Effector memory CD8-positive, alpha-beta T cell (primary cell): ENCODE measurements around the gene DNMT3A.
A peak's percentile ranks its signal among the peaks of the same experiment; 100 is the strongest.

Experiments
- ATAC-seq: fragments of 150-1000 bp; cut with Tn5 transposase; replicated peaks from 2 replicates; pipeline ENCODE4 v1.10.0; 2021; ENCODE audit warnings: mild to moderate bottlenecking, moderate library complexity
- DNase-seq, 3 experiments: peaks; one replicate each; pipeline ENCODE4 v3.0.0; 2021
- H3K27ac Mint-ChIP-seq, 2 donors: one replicate each; pipeline ENCODE4 v1.8.0; 2022; ENCODE audit warnings: mild to moderate bottlenecking in 2 of 2, mixed read lengths in 2 of 2, moderate library complexity in 2 of 2
- H3K27me3 Mint-ChIP-seq, 2 donors: one replicate each; pipeline ENCODE4 v1.8.0; 2022; ENCODE audit warnings: mixed read lengths in 2 of 2
- H3K36me3 Mint-ChIP-seq: one replicate; pipeline ENCODE4 v1.8.0; 2022; ENCODE audit warnings: mild to moderate bottlenecking, moderate library complexity, mixed read lengths; ENCODE audit not compliant: insufficient read depth
- H3K4me1 Mint-ChIP-seq, 2 donors: one replicate each; pipeline ENCODE4 v1.8.0; 2022; ENCODE audit warnings: low read depth in 2 of 2, mixed read lengths in 2 of 2
- H3K4me3 Mint-ChIP-seq, 2 donors: one replicate each; pipeline ENCODE4 v1.8.0; 2022; ENCODE audit warnings: mild to moderate bottlenecking in 2 of 2, mixed read lengths in 2 of 2, moderate library complexity in 2 of 2
- H3K9me3 Mint-ChIP-seq, 2 donors: one replicate each; pipeline ENCODE4 v1.8.0; 2022; ENCODE audit warnings: mixed read lengths in 2 of 2

The DNMT3A gene

DNA sequence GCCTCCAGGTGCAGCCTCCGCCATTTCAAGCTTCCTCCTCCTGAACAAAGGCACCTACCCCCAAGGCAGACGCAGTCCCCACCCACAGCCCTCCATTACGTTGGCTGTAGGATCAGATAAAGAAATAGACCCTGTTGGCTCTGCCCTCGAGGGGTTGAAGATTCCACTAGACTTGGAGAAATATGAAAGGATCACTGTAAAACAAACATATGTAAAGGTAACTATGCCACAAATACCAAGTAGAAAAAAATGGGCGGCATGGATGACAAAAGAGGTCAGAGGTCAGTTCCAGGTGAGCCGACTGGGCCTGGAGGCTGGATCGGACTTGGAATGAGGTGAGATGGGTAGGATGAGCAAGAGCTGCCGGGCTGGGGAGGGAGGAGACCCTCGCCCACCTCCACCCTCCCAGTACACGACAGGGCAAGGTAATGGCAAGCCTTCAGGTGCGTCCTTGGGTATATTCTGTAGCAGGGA is 88.5 kb downstream of the DNMT3A start:
- Mint-ChIP-seq H3K27ac (peak overlapping the region in 1 of 2 donors; percentile 3), H3K9me3 (no peaks in the 10 kb centered on the region), H3K4me1 (peaks cover 22 to 23% of the 10 kb centered on the region in 2 donors), H3K4me3 (peak overlapping the region; percentile 64 to 68), H3K36me3 (peaks cover 4% of the 10 kb centered on the region), H3K27me3 (no peaks in the 10 kb centered on the region)
- DNase-seq (no peak), ATAC-seq (no peak)

DNA sequence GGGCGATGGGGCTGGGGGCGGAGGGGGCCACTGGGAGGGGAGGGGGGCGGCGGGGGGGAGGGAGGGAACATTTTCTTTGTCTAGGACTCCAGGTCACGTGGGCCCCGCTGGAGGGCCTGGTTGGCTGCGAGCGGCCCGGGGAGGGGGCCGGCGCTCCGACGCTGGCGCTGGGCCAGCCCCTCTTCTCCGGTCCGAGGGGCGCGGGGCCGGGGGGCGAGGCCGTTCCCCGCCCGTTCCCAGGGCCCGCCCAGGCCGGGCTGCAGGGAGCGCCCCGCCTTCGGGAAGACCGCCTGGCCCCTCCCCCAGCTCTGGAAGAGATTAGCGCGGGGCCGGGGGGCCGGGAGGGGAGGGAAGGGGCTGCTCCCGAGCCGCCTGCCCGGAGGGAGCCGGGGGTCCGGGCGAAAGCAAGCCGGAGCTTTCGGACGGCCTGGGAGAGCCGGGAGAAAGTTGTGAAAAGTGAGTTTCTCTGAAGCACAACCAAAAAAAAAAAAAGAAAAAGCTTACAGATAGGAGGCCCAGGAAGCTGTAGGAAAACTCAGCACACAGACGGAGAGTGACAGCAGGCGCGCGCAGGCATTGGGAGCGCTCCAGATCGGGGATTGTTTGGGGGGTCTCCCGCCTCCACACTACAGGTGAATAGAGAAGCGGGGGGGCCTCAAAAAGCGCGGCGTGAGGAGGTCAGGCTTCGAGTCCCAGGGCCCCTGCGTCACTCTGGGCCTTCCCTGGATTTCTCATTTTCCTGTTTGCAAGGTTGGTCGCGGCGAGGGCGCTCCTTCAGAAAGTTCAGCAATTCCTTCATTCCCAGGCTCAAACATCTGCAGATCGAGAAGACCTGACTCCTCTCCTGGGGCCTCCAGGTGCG is 89.2 kb downstream of the DNMT3A start:
- Mint-ChIP-seq H3K4me1 (peaks cover 21 to 23% of the 10 kb centered on the region in 2 donors), H3K4me3 (peak overlapping the region; percentile 68 to 76), H3K27me3 (no peaks in the 10 kb centered on the region), H3K36me3 (peaks cover 5% of the 10 kb centered on the region), H3K9me3 (no peaks in the 10 kb centered on the region), H3K27ac (peak overlapping the region; percentile 46 to 66)
- DNase-seq, result peak in 1 of 3 experiments; percentile 23
- peak; percentile 55 for ATAC-seq

DNA sequence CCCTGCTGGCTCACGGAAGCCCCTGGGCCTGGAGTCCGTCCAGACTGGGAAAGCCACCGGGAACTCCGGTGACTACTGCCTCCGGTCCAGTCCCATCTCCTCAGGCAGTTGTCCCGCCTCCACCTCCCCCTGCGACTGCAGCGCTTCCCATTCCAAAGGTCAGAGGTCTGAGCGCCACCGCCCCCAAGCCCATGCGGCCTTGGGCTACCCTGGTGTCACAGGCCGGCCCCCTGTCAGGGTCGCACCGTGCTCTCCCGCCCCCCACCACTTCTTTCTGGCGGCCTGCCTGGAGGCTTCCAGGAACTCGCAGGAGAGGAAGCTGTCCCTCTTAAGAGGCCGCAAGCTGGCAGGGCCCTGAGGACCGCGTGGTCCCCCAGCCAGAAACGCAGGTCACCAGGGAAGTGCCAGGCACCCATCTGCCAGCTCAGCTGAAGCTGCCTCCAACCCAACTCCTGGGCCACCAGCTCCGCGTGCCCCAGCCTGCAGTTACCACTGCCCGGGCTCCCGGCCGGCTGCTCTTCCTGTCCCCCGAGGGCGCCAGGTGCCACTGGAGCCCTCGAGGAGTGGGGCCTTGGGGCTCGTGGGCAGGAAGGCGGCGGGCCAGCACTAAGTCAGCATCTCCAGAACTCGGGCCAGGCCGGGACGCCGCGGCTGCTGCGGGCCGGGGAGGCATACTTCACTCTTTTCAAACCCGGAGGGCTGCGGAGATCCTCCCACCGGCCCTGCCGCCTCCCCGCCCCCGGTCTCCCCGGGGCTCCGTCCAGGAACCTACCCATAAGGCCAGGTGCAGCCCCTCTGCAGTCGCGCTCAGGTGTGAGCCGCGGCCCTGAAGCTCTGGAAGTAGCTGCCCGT is 90.1 kb downstream of the DNMT3A start:
- Mint-ChIP-seq H3K4me1 (peaks cover 21 to 23% of the 10 kb centered on the region in 2 donors), H3K27ac (peak overlapping the region; percentile 46 to 66), H3K27me3 (no peaks in the 10 kb centered on the region), H3K9me3 (no peaks in the 10 kb centered on the region), H3K4me3 (peak overlapping the region; percentile 68 to 76), H3K36me3 (peaks cover 5% of the 10 kb centered on the region)
- DNase-seq, result peak; percentile 20 to 35 (median 23)
- ATAC-seq, result peak; percentile 70

DNA sequence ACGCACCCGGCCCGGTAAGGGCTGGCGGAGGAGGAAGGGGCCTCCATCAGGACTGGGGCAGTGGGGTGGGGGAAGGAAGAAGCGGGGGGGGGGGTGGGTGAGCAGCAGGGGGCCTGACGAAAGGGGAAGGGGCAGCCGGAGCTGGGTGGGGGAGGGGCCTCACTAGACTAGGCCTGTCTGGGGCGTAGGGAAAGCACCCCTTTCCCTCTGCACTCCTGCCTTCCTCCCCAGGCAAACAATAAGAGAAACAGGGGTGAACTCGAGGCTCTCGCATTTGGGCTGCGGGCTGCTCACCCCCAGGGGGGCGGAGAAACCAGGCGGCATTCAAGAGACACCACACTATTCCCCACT is 90.7 kb downstream of the DNMT3A start:
- peaks cover 18 to 23% of the 10 kb centered on the region in 2 donors for H3K4me1 Mint-ChIP-seq
- no peaks in the 10 kb centered on the region for H3K27me3 Mint-ChIP-seq
- H3K27ac Mint-ChIP-seq, result peak overlapping the region in 1 of 2 donors; percentile 66
- peak overlapping the region; percentile 68 to 76 for H3K4me3 Mint-ChIP-seq
- DNase-seq, result no peak
- no peaks in the 10 kb centered on the region for H3K9me3 Mint-ChIP-seq
- peaks cover 8% of the 10 kb centered on the region for H3K36me3 Mint-ChIP-seq
- ATAC-seq, result peak; percentile 11

DNA sequence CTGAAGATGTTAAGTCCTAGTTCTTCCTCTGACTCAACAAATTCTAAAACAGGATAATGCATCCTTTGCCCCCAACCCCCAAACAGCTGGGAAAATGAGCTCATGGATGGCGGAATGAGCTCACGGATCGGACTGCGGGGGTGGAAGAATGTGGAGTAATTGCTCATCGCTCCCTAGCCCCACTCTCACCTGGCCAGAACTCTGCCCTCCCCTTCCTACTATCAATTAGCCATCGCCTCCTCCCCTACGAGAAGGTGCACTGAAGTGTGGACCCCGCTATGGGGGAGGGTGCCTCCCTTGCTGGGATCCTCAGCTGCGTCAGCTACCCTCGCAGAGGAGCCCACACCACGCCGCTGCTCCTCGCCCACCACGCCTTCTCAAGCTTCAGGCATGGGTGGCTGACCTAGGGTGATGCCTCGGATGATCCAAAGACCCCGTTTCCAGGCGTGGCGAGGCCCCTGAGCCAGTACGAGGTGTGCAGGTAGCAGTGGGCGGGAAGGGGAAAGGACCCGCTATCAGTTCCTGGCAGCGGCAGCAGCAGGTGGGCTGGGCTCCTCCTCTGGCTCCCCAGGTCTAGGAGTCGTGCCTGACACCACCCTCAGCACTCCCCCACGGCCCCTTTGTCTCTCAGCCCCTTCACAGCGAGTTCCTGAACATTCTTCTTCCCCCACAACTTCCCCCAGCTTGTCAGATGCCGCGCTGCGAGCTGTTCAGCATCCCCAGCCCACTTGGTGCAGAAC is 91.2 kb downstream of the DNMT3A start:
- H3K27ac Mint-ChIP-seq, result peak overlapping the region in 1 of 2 donors; percentile 66
- DNase-seq, result no peak
- peaks cover 17 to 23% of the 10 kb centered on the region in 2 donors for H3K4me1 Mint-ChIP-seq
- no peaks in the 10 kb centered on the region for H3K9me3 Mint-ChIP-seq
- peak overlapping the region; percentile 68 to 76 for H3K4me3 Mint-ChIP-seq
- ATAC-seq, result no peak
- no peaks in the 10 kb centered on the region for H3K27me3 Mint-ChIP-seq
- H3K36me3 Mint-ChIP-seq, result peaks cover 11% of the 10 kb centered on the region

DNA sequence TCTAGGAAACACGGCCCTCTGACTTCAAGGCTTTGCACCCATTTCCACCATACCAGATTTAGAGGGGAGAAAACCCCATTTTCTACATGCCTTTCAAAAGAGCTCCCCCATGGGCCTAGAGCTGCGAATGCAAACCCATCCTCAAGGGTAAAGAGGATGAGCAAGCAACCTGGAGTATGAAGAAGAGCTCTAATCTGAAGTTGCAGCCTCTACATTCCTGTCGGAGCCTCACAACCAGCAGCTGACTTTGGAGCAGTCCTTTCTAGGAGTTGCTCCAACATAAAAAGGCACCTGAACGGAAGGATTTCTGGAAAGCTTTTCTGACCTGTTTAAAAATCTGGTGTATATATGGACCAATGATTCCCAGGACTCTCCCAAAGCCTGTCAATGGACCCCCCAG is 91.9 kb downstream of the DNMT3A start:
- Mint-ChIP-seq H3K4me3 (no peak overlapping the region), H3K4me1 (peaks cover 10 to 23% of the 10 kb centered on the region in 2 donors), H3K27me3 (no peaks in the 10 kb centered on the region), H3K9me3 (no peaks in the 10 kb centered on the region), H3K27ac (peak overlapping the region in 1 of 2 donors; percentile 1), H3K36me3 (peaks cover 11% of the 10 kb centered on the region)
- DNase-seq (no peak), ATAC-seq (no peak)

DNA sequence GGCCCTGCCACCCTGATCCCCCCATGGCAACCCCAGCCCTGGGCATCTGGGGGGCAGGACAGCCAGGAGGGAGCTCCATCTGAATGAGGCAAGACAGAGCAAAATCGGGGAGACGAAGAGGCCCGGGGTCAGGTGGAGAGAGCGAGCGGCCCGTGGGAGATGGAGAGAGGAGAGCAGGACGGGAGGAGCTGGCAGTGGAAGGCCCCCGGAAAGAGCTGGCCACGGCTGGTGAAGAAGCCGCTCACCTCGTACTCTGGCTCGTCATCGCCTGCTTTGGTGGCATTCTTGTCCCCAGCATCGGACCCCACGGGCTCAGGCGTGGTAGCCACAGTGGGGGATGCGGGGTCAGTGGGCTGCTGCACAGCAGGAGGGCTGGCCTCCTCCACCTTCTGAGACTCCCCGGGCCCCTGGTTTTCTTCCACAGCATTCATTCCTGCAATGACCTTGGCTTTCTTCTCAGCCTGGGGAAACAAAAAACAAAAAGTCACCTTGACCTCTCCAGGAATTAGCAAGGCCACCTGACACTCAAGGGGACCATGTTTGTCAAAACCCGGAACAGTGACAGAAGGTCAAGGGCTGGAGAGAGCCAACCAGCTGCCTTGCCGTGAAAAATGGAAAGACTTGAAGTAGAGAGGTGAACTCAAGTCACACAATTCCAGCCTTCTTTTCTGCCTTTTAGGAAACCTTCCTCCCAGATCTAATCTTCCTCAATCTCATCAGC is 93.8 kb downstream of the DNMT3A start:
- Mint-ChIP-seq H3K4me3 (no peak overlapping the region), H3K4me1 (peaks cover 8 to 20% of the 10 kb centered on the region in 2 donors), H3K9me3 (no peaks in the 10 kb centered on the region), H3K27ac (no peak overlapping the region), H3K27me3 (no peaks in the 10 kb centered on the region), H3K36me3 (peaks cover 20% of the 10 kb centered on the region)
- ATAC-seq (no peak), DNase-seq (no peak)

DNA sequence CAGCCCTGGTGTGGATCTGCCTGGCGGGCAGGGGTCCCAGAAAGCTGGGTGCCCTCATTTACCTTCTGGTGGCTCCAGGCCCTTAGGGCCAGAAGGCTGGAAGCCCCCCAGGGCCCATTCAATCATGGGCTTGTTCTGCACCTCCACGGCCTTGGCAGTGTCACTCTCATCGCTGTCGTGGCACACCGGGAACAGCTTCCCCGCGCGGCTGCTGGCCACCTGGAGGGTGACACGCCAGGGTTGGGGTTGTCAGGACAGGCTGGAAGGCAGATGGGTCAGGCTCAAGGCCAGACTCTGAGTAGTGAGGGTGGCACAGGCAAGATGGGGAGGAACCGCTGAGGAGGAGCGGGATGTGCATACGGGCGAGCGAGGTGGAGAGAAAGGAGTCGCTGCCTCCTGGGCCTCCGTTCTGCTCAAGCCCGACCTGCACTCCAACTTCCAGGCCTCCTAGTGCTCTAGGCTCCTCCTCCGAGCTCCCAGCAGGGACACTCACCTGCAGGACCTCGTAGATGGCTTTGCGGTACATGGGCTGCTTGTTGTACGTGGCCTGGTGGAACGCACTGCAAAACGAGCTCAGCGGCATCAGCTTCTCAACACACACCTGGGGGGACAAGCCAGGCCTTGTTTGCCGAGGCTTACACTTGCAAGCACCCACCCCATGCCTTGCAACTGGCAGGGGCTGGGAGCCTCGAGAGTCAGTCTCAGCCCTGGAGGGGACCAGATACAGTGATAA is 95.0 kb downstream of the DNMT3A start:
- peaks cover 8 to 18% of the 10 kb centered on the region in 2 donors for H3K4me1 Mint-ChIP-seq
- ATAC-seq (no peak), DNase-seq (no peak)
- peaks cover 27% of the 10 kb centered on the region for H3K36me3 Mint-ChIP-seq
- peak overlapping the region in 1 of 2 donors; percentile 65 for H3K27ac Mint-ChIP-seq
- no peak overlapping the region for H3K4me3 Mint-ChIP-seq
- no peaks in the 10 kb centered on the region for H3K27me3 Mint-ChIP-seq
- no peaks in the 10 kb centered on the region for H3K9me3 Mint-ChIP-seq

DNA sequence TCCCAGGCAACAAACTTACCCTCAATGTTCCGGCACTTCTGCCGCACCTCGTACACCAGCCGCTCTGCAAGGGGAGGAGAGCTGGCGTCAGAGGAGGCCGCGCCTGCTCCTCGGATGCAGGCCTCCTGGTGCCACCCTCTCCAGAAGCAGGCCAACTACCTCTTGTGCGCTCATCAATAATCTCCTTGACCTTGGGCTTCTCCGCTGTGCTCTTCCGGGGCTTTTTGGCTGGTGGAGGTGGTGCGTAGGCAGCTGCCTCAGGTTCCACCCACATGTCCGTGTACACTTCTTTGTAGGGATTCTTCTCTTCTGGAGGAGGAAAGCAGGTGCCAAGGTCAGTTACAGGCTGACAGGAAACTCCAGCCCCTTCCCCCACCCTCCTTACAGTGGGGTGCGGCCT is 95.7 kb downstream of the DNMT3A start:
- H3K36me3 Mint-ChIP-seq, result peaks cover 33% of the 10 kb centered on the region
- no peaks in the 10 kb centered on the region for H3K27me3 Mint-ChIP-seq
- H3K27ac Mint-ChIP-seq, result peak overlapping the region; percentile 38 to 65
- H3K9me3 Mint-ChIP-seq, result no peaks in the 10 kb centered on the region
- H3K4me3 Mint-ChIP-seq, result no peak overlapping the region
- no peak for ATAC-seq
- peaks cover 8 to 14% of the 10 kb centered on the region in 2 donors for H3K4me1 Mint-ChIP-seq
- no peak for DNase-seq

DNA sequence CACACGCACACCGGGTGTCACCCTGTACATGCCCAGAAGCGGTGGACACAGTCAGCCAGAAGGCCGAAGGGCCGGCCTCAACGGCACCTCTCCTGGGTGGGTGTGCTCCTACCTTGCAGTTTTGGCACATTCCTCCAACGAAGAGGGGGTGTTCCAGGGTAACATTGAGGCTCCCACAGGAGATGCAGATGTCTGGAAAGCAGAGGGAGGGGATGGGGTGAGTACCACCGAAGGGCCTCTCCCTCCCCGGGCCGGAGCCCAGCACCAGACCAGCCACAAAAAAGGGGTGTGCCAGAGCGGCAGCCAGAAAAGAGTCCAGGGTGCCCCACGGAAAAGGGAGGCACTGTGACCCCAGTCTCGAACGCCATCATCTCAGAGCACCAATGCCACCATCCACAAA is 96.6 kb downstream of the DNMT3A start:
- peaks cover 37% of the 10 kb centered on the region for H3K36me3 Mint-ChIP-seq

DNA sequence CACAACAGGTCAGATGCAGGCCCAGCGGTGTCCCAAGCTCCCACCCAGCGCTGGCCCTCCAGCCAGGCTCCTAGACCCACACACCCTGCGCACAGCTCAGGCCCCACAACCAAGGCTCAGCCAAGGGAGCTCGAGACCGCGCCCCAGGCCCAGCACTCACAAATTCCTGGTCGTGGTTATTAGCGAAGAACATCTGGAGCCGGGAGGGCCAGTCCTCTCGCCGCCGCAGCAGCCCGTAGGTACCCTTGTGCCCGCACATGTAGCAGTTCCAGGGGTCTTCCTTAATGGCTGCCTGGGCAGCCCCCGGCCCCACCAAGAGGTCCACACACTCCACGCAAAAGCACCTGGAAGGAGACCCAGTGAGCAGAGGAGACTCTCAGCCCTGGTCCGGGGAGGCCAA is 97.7 kb downstream of the DNMT3A start:
- H3K4me3 Mint-ChIP-seq, result no peak overlapping the region
- no peaks in the 10 kb centered on the region for H3K9me3 Mint-ChIP-seq
- H3K4me1 Mint-ChIP-seq, result peaks cover 0 to 2% of the 10 kb centered on the region in 2 donors
- H3K27me3 Mint-ChIP-seq, result no peaks in the 10 kb centered on the region
- peaks cover 38% of the 10 kb centered on the region for H3K36me3 Mint-ChIP-seq
- DNase-seq, result no peak
- no peak for ATAC-seq
- H3K27ac Mint-ChIP-seq, result no peak overlapping the region

More for the DNA sequence above, 96.6 kb downstream of the DNMT3A start:
- H3K27ac Mint-ChIP-seq, result no peak overlapping the region
- ATAC-seq (no peak), DNase-seq (no peak)
- no peaks in the 10 kb centered on the region for H3K9me3 Mint-ChIP-seq
- peaks cover 7 to 8% of the 10 kb centered on the region in 2 donors for H3K4me1 Mint-ChIP-seq
- H3K4me3 Mint-ChIP-seq, result no peak overlapping the region
- no peaks in the 10 kb centered on the region for H3K27me3 Mint-ChIP-seq

DNA sequence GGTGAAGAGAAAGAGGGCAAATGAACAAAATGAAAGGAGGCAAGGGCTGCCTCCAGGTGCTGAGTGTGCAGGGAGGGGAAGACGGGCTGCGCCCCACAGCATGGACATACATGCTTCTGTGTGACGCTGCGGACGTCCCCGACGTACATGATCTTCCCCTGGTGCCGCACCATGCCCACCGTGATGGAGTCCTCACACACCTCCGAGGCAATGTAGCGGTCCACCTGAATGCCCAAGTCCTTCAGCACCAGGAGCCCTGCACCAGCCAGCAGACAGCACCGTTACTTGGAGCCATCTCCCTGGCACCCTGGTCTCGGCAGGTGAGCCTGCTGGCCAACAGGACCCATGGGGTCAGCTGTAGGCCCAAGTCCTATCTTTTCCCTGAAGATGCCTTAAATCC is 100.3 kb downstream of the DNMT3A start:
- Mint-ChIP-seq H3K9me3 (no peaks in the 10 kb centered on the region), H3K36me3 (peaks cover 46% of the 10 kb centered on the region), H3K4me3 (no peak overlapping the region), H3K27me3 (no peaks in the 10 kb centered on the region), H3K4me1 (peaks cover 0 to 2% of the 10 kb centered on the region in 2 donors), H3K27ac (no peak overlapping the region)
- no peak for ATAC-seq
- DNase-seq, result no peak
